HG03139 (cell line): ENCODE measurements around the gene OR1F1.

ENCODE experiments used
- ATAC-seq: cut with Tn5 transposase; IDR thresholded peaks from one replicate; pipeline ENCODE4 v1.9.1; 2021; ENCODE audit not compliant: unreplicated experiment

The OR1F1 gene

DNA sequence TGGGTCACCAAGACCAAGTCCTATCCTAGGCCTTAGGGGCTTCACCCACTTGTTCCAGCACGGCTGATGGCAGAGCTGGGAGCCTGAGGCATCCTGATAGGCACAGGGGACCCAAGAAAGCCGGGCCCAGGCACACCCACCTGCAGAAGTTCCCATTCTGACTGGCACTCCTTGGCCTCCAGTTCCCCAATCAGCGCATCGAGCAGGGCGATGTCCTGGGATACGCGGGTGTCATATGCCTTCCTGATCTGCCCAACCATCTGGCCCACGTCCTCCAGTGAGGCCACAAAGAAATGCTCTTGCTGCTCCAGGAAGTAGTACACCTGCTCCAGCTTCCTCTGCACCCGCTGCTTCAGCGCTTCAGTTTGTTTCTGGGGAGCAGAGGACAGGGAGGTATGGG is 58.9 kb downstream of the OR1F1 start:
- ATAC-seq, result no peak

GRCh38 chr16:3248596-3248995 is 60.6 kb downstream of the OR1F1 start:
- ATAC-seq, result no peak

DNA sequence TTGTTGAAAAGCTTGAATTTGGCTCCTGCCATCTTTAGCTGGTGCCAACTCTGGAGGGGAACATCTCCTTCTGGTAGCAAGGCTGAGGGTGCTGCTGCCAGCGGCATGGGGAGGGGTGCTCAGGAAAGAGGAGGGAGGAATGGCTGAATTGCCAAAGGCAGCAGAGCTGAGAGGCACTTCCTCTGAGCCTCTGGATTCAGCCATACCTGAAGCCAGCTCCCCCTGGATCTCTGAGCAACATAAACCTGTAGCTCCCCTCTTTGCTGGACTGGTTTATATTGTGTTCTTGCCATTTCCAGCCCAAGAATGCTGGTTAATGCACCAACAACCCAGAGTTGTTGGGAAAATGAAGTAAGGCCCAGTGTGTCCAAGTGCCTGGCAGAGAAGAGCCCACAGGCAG is 61.0 kb downstream of the OR1F1 start:
- ATAC-seq, result no peak

- no peak for ATAC-seq
These were observed 61.4 kb downstream of the OR1F1 start for GRCh38 chr16:3249451-3249850.

- ATAC-seq, result no peak
These were observed 65.0 kb downstream of the OR1F1 start for GRCh38 chr16:3252967-3253366.

- no peak for ATAC-seq
These were observed 66.3 kb downstream of the OR1F1 start for GRCh38 chr16:3254309-3254708.
